Gastroesophageal sphincter (tissue), 4 donors: ENCODE measurements around the gene MYRIP. TPM values are rescaled to one million over a fixed set of nuclear protein-coding genes. Genes with fewer than 3 reads are reported as not detected.

Experiments
- ATAC-seq: fragments of 150-250 bp; one replicate; pipeline ENCODE4 v1.9.1; 2016; ENCODE audit warnings: mild to moderate bottlenecking, moderate library complexity
- H3K27ac ChIP-seq, 4 donors: fragments of 200-600 bp; sonication (generic) in 3 of 4; 1 replicate in 3 of 4; 2 replicates in 1 of 4; pipeline ENCODE4 v1.5.1; 2016 to 2019
- H3K27me3 ChIP-seq: fragments of 200-600 bp; sonication (generic); one replicate; pipeline ENCODE4 v1.5.1; 2019
- H3K36me3 ChIP-seq, 2 donors: fragments of 200-600 bp; sonication (generic); one replicate each; pipeline ENCODE4 v1.5.1; 2019; ENCODE audit warnings: control low read depth in 1 of 2
- H3K4me1 ChIP-seq, 3 donors: fragments of 200-600 bp; sonication (generic); 1 replicate in 2 of 3; 2 replicates in 1 of 3; pipeline ENCODE4 v1.5.1; 2016 to 2019; ENCODE audit warnings: control low read depth in 2 of 3
- H3K4me3 ChIP-seq, 2 donors: fragments of 200-600 bp; sonication (generic); one replicate each; pipeline ENCODE4 v1.5.1; 2019; ENCODE audit warnings: mild to moderate bottlenecking in 1 of 2, moderate library complexity in 1 of 2
- H3K9me3 ChIP-seq, 3 donors: fragments of 200-600 bp; sonication (generic); one replicate each; pipeline ENCODE4 v1.5.1; 2017 to 2019; ENCODE audit warnings: control low read depth in 2 of 3
- EP300 ChIP-seq: sonication (generic); formaldehyde crosslinking; IDR thresholded peaks from one replicate; pipeline ENCODE4 v1.6.1; 2017; ENCODE audit warnings: antibody characterized with exemption, mild to moderate bottlenecking
- POLR2A ChIP-seq, 2 donors: fragments of 450-650 bp; IDR thresholded peaks; one replicate each; pipeline ENCODE4 v1.6.1; 2017; ENCODE audit warnings: antibody characterized with exemption in 2 of 2, mild to moderate bottlenecking in 2 of 2, moderate library complexity in 1 of 2
- POLR2AphosphoS5 ChIP-seq: sonication (generic); formaldehyde crosslinking; IDR thresholded peaks from one replicate; pipeline ENCODE4 v1.6.1; 2017; ENCODE audit warnings: antibody characterized with exemption
- WGBS, 2 donors: methylation state at CpG; one replicate each; pipeline ENCODE4 v1.1.5; 2018; ENCODE audit warnings: low coverage in 1 of 2; 5-methylcytosine and 5-hydroxymethylcytosine counted together
- total RNA-seq, 4 donors: library from RNA; depleted of rRNA; stranded (reverse); fragments of >200 nt; gene quantifications; one replicate each; pipeline ENCODE4 v1.1.0, GENCODE V29; 2016
- TF ChIP-seq, protein P1 (sequence below), 4 experiments: fragments of 200-600 bp in 2 of 4; fragments of 450-650 bp in 2 of 4; sonication (generic) in 1 of 4; IDR thresholded peaks; one replicate each; pipeline ENCODE4 v1.5.1; 2017 to 2019; ENCODE audit warnings: antibody characterized with exemption in 4 of 4, mild to moderate bottlenecking in 2 of 4, moderate library complexity in 2 of 4

MYRIP gene
- total RNA-seq, 4 donors from 2014 or later, result 3.7 to 6.4 (median 5.0) TPM

DNA sequence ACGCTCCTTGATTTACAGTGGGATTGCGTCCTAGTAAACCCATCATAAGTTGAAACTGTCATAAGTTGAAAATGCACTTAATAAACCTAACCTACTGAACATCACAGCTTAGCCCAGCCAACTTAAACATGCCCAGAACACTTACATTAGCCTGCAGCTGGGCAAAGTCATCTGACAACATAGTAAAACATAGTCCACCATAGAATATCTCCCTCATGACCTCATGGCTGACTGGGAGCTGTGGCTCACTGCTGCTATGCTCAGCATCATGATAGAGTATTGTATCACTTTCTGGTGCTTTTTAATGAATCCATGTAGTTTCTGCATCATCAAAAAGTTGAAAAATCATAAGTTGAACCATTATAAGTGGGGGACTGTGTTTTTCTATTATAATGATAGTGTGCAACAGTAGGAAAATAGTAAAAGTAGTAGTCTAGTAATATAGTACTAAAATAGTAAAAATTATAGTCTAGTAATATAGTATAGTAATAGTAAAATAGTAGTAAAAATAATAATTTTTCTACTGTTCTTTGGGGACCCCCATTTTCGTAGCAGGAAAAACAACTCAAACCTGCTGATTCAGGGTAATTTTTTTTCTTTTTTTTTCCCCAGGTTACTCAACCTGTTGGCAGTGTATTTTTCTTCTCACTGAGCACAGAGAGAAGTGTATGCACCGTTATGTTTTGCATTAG lies 233.5 kb downstream of the MYRIP start:
- Histone ChIP-seq H3K27me3 (no peaks in the 10 kb centered on the region), H3K9me3 (no peaks in the 10 kb centered on the region), H3K4me1 (no peaks in the 10 kb centered on the region), H3K4me3 (no peak overlapping the region), H3K27ac (no peak overlapping the region), H3K36me3 (no peaks in the 10 kb centered on the region)
- WGBS, 2 donors, result 45 to 50% methylated on average over 4 of the region's 4 CpGs
- TF ChIP-seq, protein P1, sequence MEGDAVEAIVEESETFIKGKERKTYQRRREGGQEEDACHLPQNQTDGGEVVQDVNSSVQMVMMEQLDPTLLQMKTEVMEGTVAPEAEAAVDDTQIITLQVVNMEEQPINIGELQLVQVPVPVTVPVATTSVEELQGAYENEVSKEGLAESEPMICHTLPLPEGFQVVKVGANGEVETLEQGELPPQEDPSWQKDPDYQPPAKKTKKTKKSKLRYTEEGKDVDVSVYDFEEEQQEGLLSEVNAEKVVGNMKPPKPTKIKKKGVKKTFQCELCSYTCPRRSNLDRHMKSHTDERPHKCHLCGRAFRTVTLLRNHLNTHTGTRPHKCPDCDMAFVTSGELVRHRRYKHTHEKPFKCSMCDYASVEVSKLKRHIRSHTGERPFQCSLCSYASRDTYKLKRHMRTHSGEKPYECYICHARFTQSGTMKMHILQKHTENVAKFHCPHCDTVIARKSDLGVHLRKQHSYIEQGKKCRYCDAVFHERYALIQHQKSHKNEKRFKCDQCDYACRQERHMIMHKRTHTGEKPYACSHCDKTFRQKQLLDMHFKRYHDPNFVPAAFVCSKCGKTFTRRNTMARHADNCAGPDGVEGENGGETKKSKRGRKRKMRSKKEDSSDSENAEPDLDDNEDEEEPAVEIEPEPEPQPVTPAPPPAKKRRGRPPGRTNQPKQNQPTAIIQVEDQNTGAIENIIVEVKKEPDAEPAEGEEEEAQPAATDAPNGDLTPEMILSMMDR (IDR thresholded peaks at IDR 0.05), result no peak
- no peak for TF ChIP-seq POLR2AphosphoS5
- no peak for TF ChIP-seq POLR2A (IDR thresholded peaks at IDR 0.05)
- no peak for TF ChIP-seq EP300
- no peak for ATAC-seq

DNA sequence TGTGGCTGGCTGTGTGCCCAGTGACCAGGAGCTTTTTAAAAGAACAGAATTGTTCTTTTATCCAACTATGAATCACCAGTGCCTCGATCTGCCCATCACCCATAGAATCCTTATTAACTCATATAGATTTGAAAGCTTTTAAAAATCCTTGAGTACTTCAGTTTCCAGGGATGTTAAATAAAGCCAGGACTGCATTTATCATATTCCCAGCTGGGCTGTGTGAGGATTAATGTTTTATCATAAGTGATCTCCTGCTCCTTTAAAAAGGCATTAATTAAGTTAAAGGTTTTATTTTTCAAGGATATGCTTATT lies 234.0 kb downstream of the MYRIP start:
- no peak for TF ChIP-seq POLR2AphosphoS5
- TF ChIP-seq EP300, result no peak
- no peaks in the 10 kb centered on the region for H3K9me3 ChIP-seq
- H3K36me3 ChIP-seq, result no peaks in the 10 kb centered on the region
- no peak overlapping the region for H3K4me3 ChIP-seq
- no peaks in the 10 kb centered on the region for H3K27me3 ChIP-seq
- H3K27ac ChIP-seq, result no peak overlapping the region
- no peaks in the 10 kb centered on the region for H3K4me1 ChIP-seq
- WGBS, 2 donors, result 25 to 40% methylated on average over 1 of the region's 1 CpG
- no peak for ATAC-seq

DNA sequence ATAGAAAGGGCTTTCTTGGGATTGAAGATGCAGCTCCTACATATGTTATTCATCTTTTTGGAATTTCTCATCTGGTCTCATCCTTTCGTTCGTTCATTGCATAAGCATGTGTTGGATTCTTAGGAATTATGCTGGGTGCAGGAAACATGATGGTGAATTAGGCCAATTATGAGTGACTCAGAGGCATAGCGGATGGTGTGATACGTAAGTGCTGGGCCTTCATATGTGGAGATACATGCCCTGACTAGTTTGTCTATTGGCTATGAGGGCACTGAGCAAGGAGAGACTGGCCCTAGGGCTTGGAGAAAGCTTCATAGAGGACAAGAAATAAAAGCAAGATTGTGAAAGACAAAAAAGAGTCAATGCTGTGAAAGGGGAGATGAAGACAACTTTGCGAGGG lies 235.1 kb downstream of the MYRIP start:
- no peaks in the 10 kb centered on the region for H3K4me1 ChIP-seq
- no peaks in the 10 kb centered on the region for H3K36me3 ChIP-seq
- no peaks in the 10 kb centered on the region for H3K27me3 ChIP-seq
- no peak overlapping the region for H3K4me3 ChIP-seq
- H3K9me3 ChIP-seq, result peaks cover 0 to 1% (median 0%) of the 10 kb centered on the region in 3 donors
- no peak for ATAC-seq
- TF ChIP-seq, protein P1 (IDR thresholded peaks at IDR 0.05), result no peak
- TF ChIP-seq POLR2AphosphoS5 (no peak), EP300 (no peak), POLR2A (IDR thresholded peaks at IDR 0.05) (no peak)
- no peak overlapping the region for H3K27ac ChIP-seq
- WGBS, 2 donors, result 83% methylated on average over 5 of the region's 5 CpGs; no CpG with 5 or more reads in 1 of the 2 donors

DNA sequence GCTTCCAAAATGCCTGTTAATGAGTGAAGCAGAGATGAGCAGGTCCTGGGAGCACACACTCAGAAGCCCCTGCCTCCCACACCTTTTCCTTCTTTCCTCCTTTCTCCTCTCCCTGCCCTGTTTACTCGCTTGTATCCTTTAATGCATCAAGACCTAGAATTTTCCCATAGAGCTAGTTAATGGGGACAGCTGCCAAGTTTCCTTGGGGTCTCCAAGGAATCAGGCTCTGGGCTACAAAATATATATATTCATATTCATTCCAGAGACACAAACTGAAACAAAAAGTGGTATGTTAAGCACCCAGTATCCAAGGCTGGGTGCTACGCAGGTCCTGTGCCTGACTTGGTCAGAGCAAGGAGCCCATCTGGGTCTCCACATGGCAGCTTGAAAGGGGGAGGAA lies 235.6 kb downstream of the MYRIP start:
- no peak for ATAC-seq
- no peaks in the 10 kb centered on the region for H3K27me3 ChIP-seq
- no peaks in the 10 kb centered on the region for H3K36me3 ChIP-seq
- 70 to 80% methylated on average over 2 of the region's 2 CpGs for WGBS, 2 donors
- no peak overlapping the region for H3K27ac ChIP-seq
- no peak overlapping the region for H3K4me3 ChIP-seq
- peaks cover 0 to 7% (median 0%) of the 10 kb centered on the region in 3 donors for H3K9me3 ChIP-seq
- TF ChIP-seq, protein P1 (IDR thresholded peaks at IDR 0.05), result no peak
- TF ChIP-seq POLR2A (IDR thresholded peaks at IDR 0.05) (no peak), EP300 (no peak), POLR2AphosphoS5 (no peak)
- no peaks in the 10 kb centered on the region for H3K4me1 ChIP-seq

DNA sequence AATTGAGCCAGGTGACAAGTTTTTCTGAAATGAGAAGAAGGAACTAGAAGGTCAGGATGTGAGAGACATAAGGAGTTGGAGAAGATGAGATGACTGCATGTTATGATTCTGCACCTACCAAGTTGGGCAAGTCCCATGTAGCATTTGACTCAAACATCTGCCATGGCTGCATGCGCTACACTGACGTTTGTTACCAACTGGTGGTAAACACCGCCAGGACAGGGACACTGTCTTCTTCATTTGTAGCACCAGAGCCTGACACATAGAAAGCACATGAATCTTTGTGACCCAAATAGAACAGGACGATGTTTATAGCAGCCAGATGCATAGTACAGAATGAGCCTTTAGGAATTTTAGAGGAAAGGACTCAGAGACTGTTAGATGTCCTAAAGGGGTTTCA lies 236.7 kb downstream of the MYRIP start:
- WGBS, 2 donors, result 78 to 92% methylated on average over 4 of the region's 4 CpGs
- H3K36me3 ChIP-seq, result no peaks in the 10 kb centered on the region
- H3K27me3 ChIP-seq, result no peaks in the 10 kb centered on the region
- no peaks in the 10 kb centered on the region for H3K4me1 ChIP-seq
- no peak overlapping the region for H3K4me3 ChIP-seq
- no peak for TF ChIP-seq POLR2AphosphoS5
- TF ChIP-seq EP300, result no peak
- no peak for TF ChIP-seq POLR2A (IDR thresholded peaks at IDR 0.05)
- TF ChIP-seq, protein P1 (IDR thresholded peaks at IDR 0.05), result no peak
- ATAC-seq, result no peak
- H3K27ac ChIP-seq, result no peak overlapping the region
- peaks cover 0 to 14% (median 0%) of the 10 kb centered on the region in 3 donors for H3K9me3 ChIP-seq
